Measurements from ENCODE around the gene CDH7. TPM values are rescaled to one million over a fixed set of nuclear protein-coding genes. Genes with fewer than 3 reads are reported as not detected.
A peak's percentile ranks its signal among the peaks of the same experiment; 100 is the strongest.

The CDH7 gene
- total RNA-seq, 1 donor from 2014 or later: 2.7 TPM

DNA sequence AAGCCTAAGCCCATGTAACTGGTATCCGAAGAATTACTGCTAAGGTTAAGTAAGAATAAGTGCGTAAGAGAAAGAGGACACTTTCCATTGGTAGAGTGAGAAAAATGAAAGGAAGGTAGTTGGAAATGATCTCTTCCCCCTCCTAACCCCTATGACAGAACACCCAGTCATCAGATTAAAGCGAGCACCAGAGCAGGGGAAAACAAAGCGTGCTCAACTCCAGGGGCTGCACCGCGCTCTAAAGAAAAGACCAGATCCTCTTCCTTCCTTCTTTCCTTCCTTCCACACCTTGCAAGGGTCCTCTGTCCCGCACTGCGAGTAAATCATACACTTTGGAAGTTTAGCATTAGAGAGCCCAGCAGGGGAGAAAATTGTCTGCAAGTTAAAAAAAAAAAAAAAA is 971 bp upstream of the CDH7 start:
- Histone ChIP-seq H3K4me2 (peak overlapping the region; percentile 96), H3K9ac (no peak overlapping the region), H3K9me3 (ENCODE audit: low read depth) (no peaks in the 10 kb centered on the region), H2AFZ (replicated peaks) (peak overlapping the region; percentile 99), H3K27ac (no peak overlapping the region), H3F3A (ENCODE audit: low read depth) (peaks cover 9% of the 10 kb centered on the region), H4K20me1 (ENCODE audit: low read depth) (peaks cover 3% of the 10 kb centered on the region), H3K79me2 (ENCODE audit: low read depth) (no peaks in the 10 kb centered on the region), H3K4me1 (peaks cover 12% of the 10 kb centered on the region), H3K27me3 (peaks cover 46% of the 10 kb centered on the region), H3K36me3 (no peaks in the 10 kb centered on the region), H3K4me3 (peak overlapping the region; percentile 91)
- no peak for TF ChIP-seq EZH2phosphoT487 (IDR thresholded peaks at IDR 0.05)
- TF ChIP-seq EZH2 (IDR thresholded peaks at IDR 0.05): no peak
- Mint-ChIP-seq H3K27me3 (ENCODE audit: insufficient read depth, low read depth) (peaks cover 23% of the 10 kb centered on the region), H3K4me3 (peak overlapping the region; percentile 93), H3K4me1 (peaks cover 26% of the 10 kb centered on the region), H3K27ac (no peak overlapping the region), H3K36me3 (no peaks in the 10 kb centered on the region), H3K9me3 (no peaks in the 10 kb centered on the region)
- DNase-seq (ENCODE audit: low spot score): peak; percentile 43

DNA sequence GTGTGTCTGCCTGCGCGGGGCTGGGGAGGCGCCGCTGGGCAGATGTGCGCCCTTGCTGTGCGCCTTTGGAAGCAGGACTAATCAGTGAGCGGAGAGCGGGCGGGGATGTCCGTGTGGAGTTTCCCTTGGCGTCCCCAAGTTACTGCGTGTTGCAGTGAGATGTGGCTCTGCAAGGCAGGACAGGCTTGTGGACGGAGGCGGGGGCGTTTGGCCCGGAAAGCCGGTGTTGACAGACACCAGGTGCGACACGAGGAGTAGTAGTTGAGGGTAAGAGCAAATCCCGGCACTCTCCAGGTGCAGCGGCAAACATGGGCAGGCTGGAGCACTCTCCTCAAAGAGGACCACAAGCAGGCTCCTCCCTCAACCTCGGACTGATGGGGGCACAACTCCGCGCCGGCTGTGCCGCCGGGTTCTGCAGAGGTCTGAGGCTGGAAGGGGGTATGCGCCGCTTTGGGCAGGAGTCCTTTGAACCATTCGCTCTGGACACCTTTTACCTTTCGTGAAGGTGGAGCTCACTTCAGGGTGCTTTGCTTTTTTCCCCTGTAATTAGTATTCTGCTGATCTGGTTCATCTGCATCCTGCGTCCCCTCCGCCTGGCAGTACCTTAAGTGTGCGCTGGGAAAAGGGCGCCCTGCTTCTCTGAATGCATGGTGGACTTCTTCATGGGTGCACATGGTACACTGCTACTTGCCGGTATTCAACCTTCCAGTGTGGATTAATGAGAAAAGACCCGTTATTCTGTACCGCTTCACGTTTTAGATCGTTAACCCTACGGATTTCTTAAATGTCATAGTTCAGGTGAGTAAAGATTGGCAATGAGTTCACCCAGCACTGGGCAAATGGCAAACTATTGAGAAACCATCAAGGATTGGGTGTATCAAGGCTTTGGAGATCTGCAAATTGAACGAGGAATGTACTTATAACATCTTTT is 608 bp downstream of the CDH7 start:
- H3K4me3 ChIP-seq: peak overlapping the region; percentile 91
- peaks cover 3% of the 10 kb centered on the region for H4K20me1 ChIP-seq (ENCODE audit: low read depth)
- H3K27me3 ChIP-seq: peaks cover 46% of the 10 kb centered on the region
- H3K9me3 ChIP-seq (ENCODE audit: low read depth): no peaks in the 10 kb centered on the region
- peaks cover 12% of the 10 kb centered on the region for H3K4me1 ChIP-seq
- H3K4me3 Mint-ChIP-seq: peak overlapping the region; percentile 89
- H3K79me2 ChIP-seq (ENCODE audit: low read depth): no peaks in the 10 kb centered on the region
- peak; percentile 61 for TF ChIP-seq EZH2 (IDR thresholded peaks at IDR 0.05)
- TF ChIP-seq, protein P1, sequence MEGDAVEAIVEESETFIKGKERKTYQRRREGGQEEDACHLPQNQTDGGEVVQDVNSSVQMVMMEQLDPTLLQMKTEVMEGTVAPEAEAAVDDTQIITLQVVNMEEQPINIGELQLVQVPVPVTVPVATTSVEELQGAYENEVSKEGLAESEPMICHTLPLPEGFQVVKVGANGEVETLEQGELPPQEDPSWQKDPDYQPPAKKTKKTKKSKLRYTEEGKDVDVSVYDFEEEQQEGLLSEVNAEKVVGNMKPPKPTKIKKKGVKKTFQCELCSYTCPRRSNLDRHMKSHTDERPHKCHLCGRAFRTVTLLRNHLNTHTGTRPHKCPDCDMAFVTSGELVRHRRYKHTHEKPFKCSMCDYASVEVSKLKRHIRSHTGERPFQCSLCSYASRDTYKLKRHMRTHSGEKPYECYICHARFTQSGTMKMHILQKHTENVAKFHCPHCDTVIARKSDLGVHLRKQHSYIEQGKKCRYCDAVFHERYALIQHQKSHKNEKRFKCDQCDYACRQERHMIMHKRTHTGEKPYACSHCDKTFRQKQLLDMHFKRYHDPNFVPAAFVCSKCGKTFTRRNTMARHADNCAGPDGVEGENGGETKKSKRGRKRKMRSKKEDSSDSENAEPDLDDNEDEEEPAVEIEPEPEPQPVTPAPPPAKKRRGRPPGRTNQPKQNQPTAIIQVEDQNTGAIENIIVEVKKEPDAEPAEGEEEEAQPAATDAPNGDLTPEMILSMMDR (IDR thresholded peaks at IDR 0.05): peak; percentile 14
- TF ChIP-seq EZH2phosphoT487 (IDR thresholded peaks at IDR 0.05): peak; percentile 52
- peaks cover 9% of the 10 kb centered on the region for H3F3A ChIP-seq (ENCODE audit: low read depth)
- no peak overlapping the region for H3K9ac ChIP-seq
- no peak overlapping the region for H3K27ac ChIP-seq
- H3K27ac Mint-ChIP-seq: no peak overlapping the region
- H3K4me2 ChIP-seq: peak overlapping the region; percentile 96
- H3K36me3 ChIP-seq: no peaks in the 10 kb centered on the region
- peak; percentile 59 for DNase-seq (ENCODE audit: low spot score)
- no peaks in the 10 kb centered on the region for H3K36me3 Mint-ChIP-seq
- H3K27me3 Mint-ChIP-seq (ENCODE audit: insufficient read depth, low read depth): peaks cover 23% of the 10 kb centered on the region
- peak overlapping the region; percentile 99 for H2AFZ ChIP-seq (replicated peaks)
- H3K9me3 Mint-ChIP-seq: no peaks in the 10 kb centered on the region
- H3K4me1 Mint-ChIP-seq: peaks cover 33% of the 10 kb centered on the region

DNA sequence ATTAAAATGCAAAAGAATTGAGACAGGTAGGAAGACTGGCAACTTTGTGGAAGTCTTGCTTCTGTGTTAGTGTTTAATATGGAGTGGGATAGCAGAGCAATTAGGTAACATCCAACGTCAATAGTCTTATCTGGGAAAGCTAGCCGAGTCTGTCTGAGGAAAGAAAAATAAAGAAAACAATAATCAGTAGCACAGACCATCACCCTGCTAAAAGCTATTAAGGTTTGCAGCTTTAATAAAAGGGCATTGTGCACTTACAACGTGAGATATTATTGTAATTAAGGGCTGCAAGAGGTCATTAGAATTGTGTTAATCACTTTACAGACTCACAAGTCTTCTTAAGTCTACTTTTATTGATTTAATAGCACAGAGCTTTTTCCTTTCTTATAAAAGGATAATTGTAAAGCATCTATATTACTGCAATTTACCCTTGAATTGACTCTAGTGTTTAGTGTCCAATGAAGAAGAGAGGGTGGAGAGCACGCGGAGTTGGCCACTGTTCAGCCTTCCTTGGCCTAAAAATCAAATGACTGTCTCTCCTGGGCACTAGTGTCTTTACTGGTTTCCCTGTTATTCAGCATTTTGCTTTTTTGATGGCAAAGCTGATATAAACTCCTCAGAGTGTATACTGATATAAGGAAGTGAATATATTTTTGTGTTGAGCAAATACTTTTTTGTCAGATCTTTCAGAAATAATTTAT is 2.0 kb downstream of the CDH7 start:
- Histone ChIP-seq H3K4me3 (no peak overlapping the region), H3F3A (ENCODE audit: low read depth) (peaks cover 9% of the 10 kb centered on the region), H3K27ac (no peak overlapping the region), H4K20me1 (ENCODE audit: low read depth) (peaks cover 3% of the 10 kb centered on the region), H3K9me3 (ENCODE audit: low read depth) (no peaks in the 10 kb centered on the region), H3K79me2 (ENCODE audit: low read depth) (no peaks in the 10 kb centered on the region), H2AFZ (replicated peaks) (no peak overlapping the region), H3K27me3 (peaks cover 46% of the 10 kb centered on the region), H3K36me3 (no peaks in the 10 kb centered on the region), H3K4me2 (no peak overlapping the region), H3K9ac (no peak overlapping the region), H3K4me1 (peaks cover 12% of the 10 kb centered on the region)
- H3K4me1 Mint-ChIP-seq: peaks cover 33% of the 10 kb centered on the region
- H3K27me3 Mint-ChIP-seq (ENCODE audit: insufficient read depth, low read depth): peaks cover 23% of the 10 kb centered on the region
- peak overlapping the region; percentile 36 for H3K4me3 Mint-ChIP-seq
- no peak overlapping the region for H3K27ac Mint-ChIP-seq
- no peaks in the 10 kb centered on the region for H3K9me3 Mint-ChIP-seq
- DNase-seq (ENCODE audit: low spot score): no peak
- TF ChIP-seq EZH2 (IDR thresholded peaks at IDR 0.05) (no peak), EZH2phosphoT487 (IDR thresholded peaks at IDR 0.05) (no peak)
- TF ChIP-seq, protein P1 (IDR thresholded peaks at IDR 0.05): no peak
- H3K36me3 Mint-ChIP-seq: no peaks in the 10 kb centered on the region
